Chondrocyte (in vitro differentiated cells): Measurements from ENCODE around the gene ZNF764. TPM values are rescaled to one million over a fixed set of nuclear protein-coding genes. Genes with fewer than 3 reads are reported as not detected.
A peak's percentile ranks its signal among the peaks of the same experiment; 100 is the strongest.
"Not testable (repeated sequence)": the region's sequence is repeated elsewhere in the genome, so short reads cannot be mapped to it uniquely, and the experiment has no call there.

Experiments
- DNase-seq: peaks from one replicate; pipeline ENCODE4 v3.0.0; 2021; ENCODE audit warnings: mixed read lengths, low spot score
- H3K27ac Mint-ChIP-seq: one replicate; pipeline ENCODE4 v1.8.0; 2021; ENCODE audit warnings: mild to moderate bottlenecking, moderate library complexity, mixed read lengths; ENCODE audit not compliant: unreplicated experiment
- H3K27me3 Mint-ChIP-seq: 2 replicates; pipeline ENCODE4 v1.8.0; 2021; ENCODE audit warnings: low read depth, mixed read lengths
- H3K36me3 Mint-ChIP-seq: 2 replicates; pipeline ENCODE4 v1.8.0; 2021; ENCODE audit warnings: low read depth, mixed read lengths
- H3K4me1 Mint-ChIP-seq: 2 replicates; pipeline ENCODE4 v1.8.0; 2021; ENCODE audit warnings: low read depth, mild to moderate bottlenecking, mixed read lengths
- H3K4me3 Mint-ChIP-seq: one replicate; pipeline ENCODE4 v1.8.0; 2021; ENCODE audit warnings: mild to moderate bottlenecking, moderate library complexity, mixed read lengths; ENCODE audit not compliant: unreplicated experiment
- H3K9me3 Mint-ChIP-seq: 2 replicates; pipeline ENCODE4 v1.8.0; 2021; ENCODE audit warnings: low read depth, mixed read lengths
- CTCF ChIP-seq: fragments of 200-600 bp; sonication (generic); IDR thresholded peaks from 2 replicates; pipeline ENCODE4 v1.5.0; 2021; ENCODE audit warnings: antibody characterized with exemption, mild to moderate bottlenecking, moderate library complexity
- total RNA-seq: library from RNA; stranded (reverse); gene quantifications from 3 replicates; pipeline ENCODE4 v1.2.1, GENCODE V29; 2021

Gene ZNF764
- total RNA-seq, 1 donor from 2014 or later, result 8.3 TPM

- Mint-ChIP-seq H3K36me3 (peaks cover 20% of the 10 kb centered on the region), H3K27me3 (no peaks in the 10 kb centered on the region), H3K27ac (no peak overlapping the region), H3K4me1 (no peaks in the 10 kb centered on the region), H3K4me3 (no peak overlapping the region), H3K9me3 (peaks cover 4% of the 10 kb centered on the region)
- TF ChIP-seq CTCF, result no peak
- peak; percentile 11 for DNase-seq
Measured at GRCh38 chr16:30602616-30603277, 44.6 kb upstream of the ZNF764 start.

- no peak for TF ChIP-seq CTCF
- H3K27ac Mint-ChIP-seq, result no peak overlapping the region
- H3K4me1 Mint-ChIP-seq, result no peaks in the 10 kb centered on the region
- H3K27me3 Mint-ChIP-seq, result no peaks in the 10 kb centered on the region
- peak; percentile 9 for DNase-seq
- peaks cover 4% of the 10 kb centered on the region for H3K9me3 Mint-ChIP-seq
- H3K36me3 Mint-ChIP-seq, result peaks cover 20% of the 10 kb centered on the region
- no peak overlapping the region for H3K4me3 Mint-ChIP-seq
Measured at GRCh38 chr16:30601966-30602365, 43.8 kb upstream of the ZNF764 start.

GRCh38 chr16:30600929-30601328, 42.8 kb upstream of the ZNF764 start:
- H3K4me3 Mint-ChIP-seq, result no peak overlapping the region
- H3K27ac Mint-ChIP-seq, result no peak overlapping the region
- DNase-seq, result no peak
- TF ChIP-seq CTCF, result no peak
- no peaks in the 10 kb centered on the region for H3K27me3 Mint-ChIP-seq
- H3K9me3 Mint-ChIP-seq, result peaks cover 4% of the 10 kb centered on the region
- peaks cover 19% of the 10 kb centered on the region for H3K36me3 Mint-ChIP-seq
- no peaks in the 10 kb centered on the region for H3K4me1 Mint-ChIP-seq

- TF ChIP-seq CTCF, result no peak
- Mint-ChIP-seq H3K27ac (no peak overlapping the region), H3K36me3 (peaks cover 16% of the 10 kb centered on the region), H3K9me3 (peaks cover 4% of the 10 kb centered on the region), H3K27me3 (no peaks in the 10 kb centered on the region), H3K4me3 (no peak overlapping the region), H3K4me1 (no peaks in the 10 kb centered on the region)
- DNase-seq, result peak; percentile 15
Measured at GRCh38 chr16:30600215-30600614, 42.0 kb upstream of the ZNF764 start.

GRCh38 chr16:30592871-30593270, 34.7 kb upstream of the ZNF764 start:
- no peaks in the 10 kb centered on the region for H3K4me1 Mint-ChIP-seq
- H3K4me3 Mint-ChIP-seq, result no peak overlapping the region
- DNase-seq, result no peak
- H3K36me3 Mint-ChIP-seq, result no peaks in the 10 kb centered on the region
- no peak for TF ChIP-seq CTCF
- no peak overlapping the region for H3K27ac Mint-ChIP-seq
- no peaks in the 10 kb centered on the region for H3K27me3 Mint-ChIP-seq
- peaks cover 6% of the 10 kb centered on the region for H3K9me3 Mint-ChIP-seq

GRCh38 chr16:30590869-30591268, 32.7 kb upstream of the ZNF764 start:
- H3K27ac Mint-ChIP-seq, H3K4me3 Mint-ChIP-seq, H3K4me1 Mint-ChIP-seq, H3K27me3 Mint-ChIP-seq, DNase-seq, H3K36me3 Mint-ChIP-seq, H3K9me3 Mint-ChIP-seq: not testable (repeated sequence)

- peaks cover 16% of the 10 kb centered on the region for H3K4me1 Mint-ChIP-seq
- not testable (repeated sequence) for H3K27me3 Mint-ChIP-seq, H3K36me3 Mint-ChIP-seq, DNase-seq, H3K27ac Mint-ChIP-seq, H3K9me3 Mint-ChIP-seq, H3K4me3 Mint-ChIP-seq
Measured at GRCh38 chr16:30589582-30589981, 31.4 kb upstream of the ZNF764 start.
